Measurements from ENCODE around the gene DND1. TPM values are rescaled to one million over a fixed set of nuclear protein-coding genes. Genes with fewer than 3 reads are reported as not detected.
"Not testable (repeated sequence)": the region's sequence is repeated elsewhere in the genome, so short reads cannot be mapped to it uniquely, and the experiment has no call there.

The DND1 gene
- total and polyA plus RNA-seq, 2 experiments from 2014 or later = 8.1 to 15.5 TPM

- ATAC-seq; H3K4me1 ChIP-seq (ENCODE audit: insufficient read depth); H3K27ac ChIP-seq (ENCODE audit: low read depth); DNase-seq (ENCODE audit: low spot score); H4K20me1 ChIP-seq (replicated peaks; ENCODE audit: insufficient read depth); H3K9me2 ChIP-seq (ENCODE audit: insufficient read depth); H3K4me2 ChIP-seq; H3K27me3 ChIP-seq (ENCODE audit: insufficient read depth); H3K27ac Mint-ChIP-seq; H3K9me3 Mint-ChIP-seq; H2AFZ ChIP-seq; H3K4me3 ChIP-seq; H3K4me3 Mint-ChIP-seq: not testable (repeated sequence)
- Mint-ChIP-seq H3K36me3 (ENCODE audit: low read depth) (peaks cover 74% of the 10 kb centered on the region), H3K4me1 (peaks cover 13% of the 10 kb centered on the region), H3K27me3 (ENCODE audit: insufficient read depth, low read depth, poor library complexity) (peaks cover 11% of the 10 kb centered on the region)
- Histone ChIP-seq H3K79me2 (replicated peaks; ENCODE audit: insufficient read depth) (peaks cover 13% of the 10 kb centered on the region), H3K36me3 (ENCODE audit: insufficient read depth) (peaks cover 14% of the 10 kb centered on the region; the same call in 1 of the 2 replicates), H3F3A (replicated peaks; ENCODE audit: low read depth) (peaks cover 14% of the 10 kb centered on the region; the same call in 1 of the 2 replicates)
These were observed 2.3 kb downstream of the DND1 start for GRCh38 chr5:140671035-140671434.

- H3K27me3 Mint-ChIP-seq (ENCODE audit: insufficient read depth, low read depth, poor library complexity) = peaks cover 6% of the 10 kb centered on the region
- Histone ChIP-seq H3K4me2 (peak within 1 kb of the TSS; percentile 86), H3K27me3 (ENCODE audit: insufficient read depth) (no peaks in the 10 kb centered on the region), H3K36me3 (ENCODE audit: insufficient read depth) (peaks cover 22% of the 10 kb centered on the region), H2AFZ (peak within 1 kb of the TSS; percentile 99), H3K79me2 (replicated peaks; ENCODE audit: insufficient read depth) (peaks cover 25% of the 10 kb centered on the region), H3K9me2 (ENCODE audit: insufficient read depth) (no peaks in the 10 kb centered on the region), H3K4me1 (ENCODE audit: insufficient read depth) (no peaks in the 10 kb centered on the region), H3F3A (replicated peaks; ENCODE audit: low read depth) (no peaks in the 10 kb centered on the region; the same call in 1 of the 2 replicates), H4K20me1 (replicated peaks; ENCODE audit: insufficient read depth) (no peaks in the 10 kb centered on the region; the same call in 1 of the 2 replicates), H3K4me3 (peak within 1 kb of the TSS; percentile 98), H3K27ac (ENCODE audit: low read depth) (0 out of 2 replicates have a peak within 1 kb of the TSS, but pooled peaks have one; percentile 75)
- H3K36me3 Mint-ChIP-seq (ENCODE audit: low read depth) = peaks cover 70% of the 10 kb centered on the region
- H3K9me3 Mint-ChIP-seq = no peaks in the 10 kb centered on the region; the same call in 2 of the 3 replicates
- H3K27ac Mint-ChIP-seq = peak within 1 kb of the TSS; percentile 96
- H3K4me1 Mint-ChIP-seq = peaks cover 4% of the 10 kb centered on the region
- H3K4me3 Mint-ChIP-seq = peak within 1 kb of the TSS; percentile 99
- ATAC-seq = peak; percentile 99
- peak; percentile 97 for DNase-seq (ENCODE audit: low spot score)
- TF ChIP-seq STAT1 (IDR thresholded peaks at IDR 0.05; ENCODE audit: unreplicated experiment) (no peak), ZNF331 (CRISPR knock-in tag; IDR thresholded peaks at IDR 0.05; ENCODE audit: low read depth) (no peak), POLR2AphosphoS5 (IDR thresholded peaks at IDR 0.05; ENCODE audit: low read depth) (peak; percentile 84), CREB1 (CRISPR knock-in tag; IDR thresholded peaks at IDR 0.05; ENCODE audit: low read depth) (peak; percentile 69; the same call in 1 of the 2 replicates), ETS1 (IDR thresholded peaks at IDR 0.05) (0 out of 2 replicates have a peak, but pooled peaks have one; percentile 30)
These were observed 8.8 kb downstream of the DND1 start, which contains the start of gene WDR55 for GRCh38 chr5:140664359-140665119. WDR55 (plus strand) TSS chr5:140664904; CDS start chr5:140664913, 9 bp downstream.

- DNase-seq (ENCODE audit: low spot score) = no peak
- Mint-ChIP-seq H3K9me3 (no peaks in the 10 kb centered on the region; the same call in 2 of the 3 replicates), H3K36me3 (ENCODE audit: low read depth) (peaks cover 70% of the 10 kb centered on the region), H3K4me1 (peaks cover 4% of the 10 kb centered on the region), H3K4me3 (peak overlapping the region; percentile 99), H3K27ac (peak overlapping the region; percentile 92; the same call in 1 of the 2 replicates), H3K27me3 (ENCODE audit: insufficient read depth, low read depth, poor library complexity) (peaks cover 5% of the 10 kb centered on the region)
- peak; percentile 7 for ATAC-seq
- peak overlapping the region; percentile 86 for H3K4me2 ChIP-seq
- no peaks in the 10 kb centered on the region; the same call in 1 of the 2 replicates for H4K20me1 ChIP-seq (replicated peaks; ENCODE audit: insufficient read depth)
- no peaks in the 10 kb centered on the region; the same call in 1 of the 2 replicates for H3F3A ChIP-seq (replicated peaks; ENCODE audit: low read depth)
- peak overlapping the region; percentile 98 for H3K4me3 ChIP-seq
- peaks cover 22% of the 10 kb centered on the region for H3K36me3 ChIP-seq (ENCODE audit: insufficient read depth)
- H3K27ac ChIP-seq (ENCODE audit: low read depth) = no peak overlapping the region
- peak overlapping the region; percentile 99 for H2AFZ ChIP-seq
- H3K4me1 ChIP-seq (ENCODE audit: insufficient read depth) = no peaks in the 10 kb centered on the region
- H3K27me3 ChIP-seq (ENCODE audit: insufficient read depth) = no peaks in the 10 kb centered on the region
- no peaks in the 10 kb centered on the region for H3K9me2 ChIP-seq (ENCODE audit: insufficient read depth)
- H3K79me2 ChIP-seq (replicated peaks; ENCODE audit: insufficient read depth) = peaks cover 25% of the 10 kb centered on the region
- no peak for TF ChIP-seq JUNB (IDR thresholded peaks at IDR 0.05; ENCODE audit: unreplicated experiment)
- TF ChIP-seq ZNF114 (CRISPR knock-in tag; IDR thresholded peaks at IDR 0.05) = no peak
- no peak for TF ChIP-seq EZH2 (IDR thresholded peaks at IDR 0.05; ENCODE audit: low read depth, unreplicated experiment)
- TF ChIP-seq EZH2phosphoT487 (IDR thresholded peaks at IDR 0.05; ENCODE audit: unreplicated experiment) = no peak
- no peak for TF ChIP-seq CTCF (conservative IDR thresholded peaks at IDR 0.05; ENCODE audit: low read depth in 2 of 2)
- TF ChIP-seq CREB1 (CRISPR knock-in tag; IDR thresholded peaks at IDR 0.05; ENCODE audit: low read depth) = no peak
- TF ChIP-seq REST (IDR thresholded peaks at IDR 0.05; ENCODE audit: unreplicated experiment) = no peak
- TF ChIP-seq ZNF331 (CRISPR knock-in tag; IDR thresholded peaks at IDR 0.05; ENCODE audit: low read depth) = no peak
- no peak for TF ChIP-seq POLR2AphosphoS5 (IDR thresholded peaks at IDR 0.05; ENCODE audit: low read depth)
These were observed 9.4 kb downstream of the DND1 start for GRCh38 chr5:140664030-140664358.

Measured in GM23338 (cell line).